ENCODE data around the gene CDK5R1. TPM values are rescaled to one million over a fixed set of nuclear protein-coding genes. Genes with fewer than 3 reads are reported as not detected.

The CDK5R1 gene
- total RNA-seq, 1 donor from 2014 or later = 0.68 TPM

GRCh38 chr17:32536736-32537643, 50.2 kb downstream of the CDK5R1 start:
- ATAC-seq = no peak
- DNase-seq (ENCODE audit: low spot score) = no peak

Other genes with a start within 250 kb of the CDK5R1 start
- 0.15 TPM for gene RHBDL3, start 221.2 kb upstream of the CDK5R1 start, total RNA-seq
- gene C17orf75, start 144.8 kb upstream of the CDK5R1 start, total RNA-seq = 9.2 TPM
- 50.5 TPM for gene ZNF207, start 136.8 kb upstream of the CDK5R1 start, total RNA-seq
- 49.1 TPM for gene PSMD11, start 42.5 kb upstream of the CDK5R1 start, total RNA-seq

Measured in left lobe of liver (tissue), 2 donors.